Aorta (tissue), 5 donors: ENCODE measurements around the gene DYNC1I1. TPM values are rescaled to one million over a fixed set of nuclear protein-coding genes. Genes with fewer than 3 reads are reported as not detected.
"Not testable (repeated sequence)": the region's sequence is repeated elsewhere in the genome, so short reads cannot be mapped to it uniquely, and the experiment has no call there.

Experiments used
- ATAC-seq: fragments of 200-7000 bp; cut with Tn5 transposase; one replicate; pipeline ENCODE4 v1.9.1; 2022; ENCODE audit warnings: moderate library complexity; ENCODE audit not compliant: low FRiP score
- DNase-seq, 2 donors: peaks; one replicate each; pipeline ENCODE4 v3.0.0-alpha.2; 2020
- H3K27ac ChIP-seq, 2 donors: one replicate each; pipeline ENCODE4 v1.5.1; 2013; ENCODE audit warnings: low read length in 2 of 2, mild to moderate bottlenecking in 2 of 2, moderate library complexity in 2 of 2, control low read depth in 1 of 2, inconsistent platforms in 1 of 2, low read depth in 1 of 2
- H3K27me3 ChIP-seq, 2 donors: one replicate each; pipeline ENCODE4 v1.6.1; 2013; ENCODE audit warnings: control low read depth in 1 of 2, low read length in 1 of 2, mild to moderate bottlenecking in 1 of 2, moderate library complexity in 1 of 2; ENCODE audit not compliant: insufficient read depth in 2 of 2, control insufficient read depth in 1 of 2
- H3K36me3 ChIP-seq, 2 donors: one replicate each; pipeline ENCODE4 v1.6.1; 2013; ENCODE audit warnings: control low read depth in 1 of 2, low read length in 1 of 2, mild to moderate bottlenecking in 1 of 2; ENCODE audit not compliant: insufficient read depth in 2 of 2, control insufficient read depth in 1 of 2
- H3K4me1 ChIP-seq, 2 donors: one replicate each; pipeline ENCODE4 v1.6.1; 2013; ENCODE audit warnings: low read length in 2 of 2, control low read depth in 1 of 2, mild to moderate bottlenecking in 1 of 2, moderate library complexity in 1 of 2; ENCODE audit not compliant: insufficient read depth in 2 of 2, control insufficient read depth in 1 of 2
- H3K4me3 ChIP-seq, 2 donors: one replicate each; pipeline ENCODE4 v1.5.1; 2013; ENCODE audit warnings: low read length in 2 of 2, control low read depth in 1 of 2, mild to moderate bottlenecking in 1 of 2
- H3K9me3 ChIP-seq: one replicate; pipeline ENCODE4 v1.6.1; 2013; ENCODE audit warnings: mild to moderate bottlenecking, low read length; ENCODE audit not compliant: control insufficient read depth
- WGBS, 2 donors: extraction: QIAGEN DNeasy Blood & Tissue Kit; methylation state at CpG; one replicate each; pipeline ENCODE4 v1.1.7; 2013; 5-methylcytosine and 5-hydroxymethylcytosine counted together
- intact Hi-C, 2 donors: fragments of 100-400 bp; cut with DNase I; formaldehyde crosslinking; loops; one replicate each; pipeline versions ENCODE4 v1.14.2 to v1.15.0; 2022
- polyA plus RNA-seq, 2 donors: library from polyadenylated mRNA; stranded (reverse); fragments of 200-250 nt; gene quantifications; one replicate each; pipeline ENCODE4 v1.2.3, GENCODE V29; 2013
- total RNA-seq, 2 donors: library from RNA; stranded (reverse); fragmentation: NEBNext Ultra II Directional; extraction: Animal tissue kit (Norgen Biotek cat#: 25700); gene quantifications; one replicate each; pipeline ENCODE4 v1.2.1, GENCODE V29; 2021
- donor health status: healthy with polysubstance abuse.
- donor health status: Bipolar disorder and iron deficiency.
- donor health status: DM: no; HTN: no; CAD: no.
- donor health status: DM: no; HTN: no; CAD: no.
- donor health status: DM: yes; HTN: yes; CAD: no.

Gene DYNC1I1
- total and polyA plus RNA-seq, 4 donors: 7.4 to 13.3 (median 11.3) TPM

GRCh38 chr7:95944867-95945266, 172.5 kb downstream of the DYNC1I1 start:
- H3K36me3 ChIP-seq, H3K4me3 ChIP-seq, ATAC-seq, H3K27ac ChIP-seq, intact Hi-C loops, H3K9me3 ChIP-seq, H3K4me1 ChIP-seq, H3K27me3 ChIP-seq, DNase-seq: not testable (repeated sequence)
- no CpG with 5 or more reads among the region's 1 CpG for WGBS, 2 donors

DNA sequence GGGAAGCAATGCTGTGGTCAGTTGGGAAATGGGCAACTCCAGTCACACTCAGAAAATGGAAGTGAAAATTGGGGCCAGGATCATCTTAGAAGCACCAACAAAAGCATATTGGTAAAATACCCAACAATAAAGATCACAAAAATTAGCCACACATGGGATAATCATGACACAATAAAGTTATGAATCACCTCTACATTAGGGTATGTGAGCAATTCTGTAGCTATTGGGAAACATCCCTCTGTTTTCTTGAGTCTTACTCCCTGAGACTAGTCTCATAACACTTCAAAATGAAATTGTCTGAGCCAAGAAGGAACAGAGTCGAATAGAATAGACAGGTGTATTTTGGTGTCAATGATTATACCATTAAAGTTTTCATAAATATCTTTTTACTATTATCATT, 178.3 kb downstream of the DYNC1I1 start:
- WGBS, 2 donors: 93 to 97% methylated on average over 1 of the region's 1 CpG
- DNase-seq (no peak), ATAC-seq (no peak)
- no peaks in the 10 kb centered on the region for H3K36me3 ChIP-seq
- intact Hi-C loops: no loop called here
- H3K9me3 ChIP-seq: no peaks in the 10 kb centered on the region
- no peak overlapping the region for H3K4me3 ChIP-seq
- H3K4me1 ChIP-seq: no peaks in the 10 kb centered on the region
- H3K27me3 ChIP-seq: no peaks in the 10 kb centered on the region
- H3K27ac ChIP-seq: no peak overlapping the region

- WGBS, 2 donors: 86 to 88% methylated on average over 5 of the region's 5 CpGs
- Histone ChIP-seq H3K4me1 (no peaks in the 10 kb centered on the region), H3K4me3 (no peak overlapping the region), H3K36me3 (no peaks in the 10 kb centered on the region), H3K9me3 (no peaks in the 10 kb centered on the region), H3K27ac (no peak overlapping the region), H3K27me3 (no peaks in the 10 kb centered on the region)
- DNase-seq (no peak), ATAC-seq (no peak)
- intact Hi-C loops: no loop called here
Observed at GRCh38 chr7:95951531-95951930, 179.2 kb downstream of the DYNC1I1 start.

- H3K27me3 ChIP-seq: no peaks in the 10 kb centered on the region
- intact Hi-C loops: no loop called here
- H3K4me3 ChIP-seq: no peak overlapping the region
- H3K4me1 ChIP-seq: no peaks in the 10 kb centered on the region
- H3K27ac ChIP-seq: no peak overlapping the region
- H3K9me3 ChIP-seq: no peaks in the 10 kb centered on the region
- 84 to 85% methylated on average over 8 of the region's 8 CpGs for WGBS, 2 donors
- DNase-seq (no peak), ATAC-seq (no peak)
- no peaks in the 10 kb centered on the region for H3K36me3 ChIP-seq
Observed at GRCh38 chr7:95951997-95952795, 179.8 kb downstream of the DYNC1I1 start.

GRCh38 chr7:95952851-95953250, 180.5 kb downstream of the DYNC1I1 start:
- no peak overlapping the region for H3K4me3 ChIP-seq

DNA sequence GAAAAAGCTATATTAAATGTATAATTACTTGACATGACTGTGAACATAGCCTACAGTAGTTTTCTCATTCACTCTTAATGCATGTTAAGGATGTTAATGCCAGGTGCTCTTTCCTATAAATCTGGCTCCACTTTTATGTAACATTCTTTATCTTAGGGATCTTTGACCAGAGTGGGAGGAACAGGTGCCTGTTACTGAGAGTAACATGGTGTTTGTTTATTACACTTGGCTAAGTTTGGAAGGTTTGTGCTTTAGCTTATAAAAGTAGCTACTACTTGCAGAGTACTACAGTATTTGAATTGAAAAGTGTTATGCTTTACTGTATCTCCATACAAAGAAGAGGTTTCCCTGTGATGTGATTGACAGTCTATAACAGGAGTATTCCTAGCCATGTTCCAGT, 183.4 kb downstream of the DYNC1I1 start:
- Histone ChIP-seq H3K9me3 (no peaks in the 10 kb centered on the region), H3K36me3 (no peaks in the 10 kb centered on the region), H3K27ac (no peak overlapping the region), H3K27me3 (no peaks in the 10 kb centered on the region), H3K4me3 (no peak overlapping the region), H3K4me1 (no peaks in the 10 kb centered on the region)
- intact Hi-C loops: no loop called here
- no peak for ATAC-seq
- no peak for DNase-seq

More at GRCh38 chr7:95952851-95953250, 180.5 kb downstream of the DYNC1I1 start:
- DNase-seq (no peak), ATAC-seq (no peak)
- no peaks in the 10 kb centered on the region for H3K9me3 ChIP-seq
- H3K36me3 ChIP-seq: no peaks in the 10 kb centered on the region
- WGBS, 2 donors: 63 to 64% methylated on average over 1 of the region's 1 CpG
- no peaks in the 10 kb centered on the region for H3K27me3 ChIP-seq
- intact Hi-C loops: no loop called here
- H3K4me1 ChIP-seq: no peaks in the 10 kb centered on the region
- no peak overlapping the region for H3K27ac ChIP-seq

DNA sequence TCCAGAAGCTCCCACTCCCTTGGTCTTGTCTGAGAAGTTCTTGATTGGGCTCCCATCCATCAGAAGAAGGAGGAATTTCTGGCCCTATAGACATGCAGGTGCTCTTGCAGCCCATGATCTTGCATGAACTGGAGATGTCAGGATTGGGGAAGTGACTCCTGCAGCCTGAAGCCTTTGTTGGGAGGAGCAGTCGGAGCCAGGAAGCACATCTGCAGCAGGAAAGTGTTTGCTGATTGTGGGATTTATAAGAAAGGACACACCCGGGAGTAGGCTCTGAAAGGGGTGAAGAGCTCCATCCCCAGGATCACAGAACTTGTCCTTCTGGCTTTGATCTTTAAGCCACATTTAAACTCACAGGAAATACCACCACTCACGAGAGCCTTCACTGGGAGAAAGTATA, 185.2 kb downstream of the DYNC1I1 start:
- no peak for ATAC-seq
- 63 to 74% methylated on average over 3 of the region's 3 CpGs for WGBS, 2 donors
- no peak overlapping the region for H3K4me3 ChIP-seq
- intact Hi-C loops: no loop called here
- DNase-seq: no peak
- no peaks in the 10 kb centered on the region for H3K9me3 ChIP-seq
- H3K36me3 ChIP-seq: no peaks in the 10 kb centered on the region
- no peak overlapping the region for H3K27ac ChIP-seq
- H3K27me3 ChIP-seq: no peaks in the 10 kb centered on the region
- no peaks in the 10 kb centered on the region for H3K4me1 ChIP-seq

DNA sequence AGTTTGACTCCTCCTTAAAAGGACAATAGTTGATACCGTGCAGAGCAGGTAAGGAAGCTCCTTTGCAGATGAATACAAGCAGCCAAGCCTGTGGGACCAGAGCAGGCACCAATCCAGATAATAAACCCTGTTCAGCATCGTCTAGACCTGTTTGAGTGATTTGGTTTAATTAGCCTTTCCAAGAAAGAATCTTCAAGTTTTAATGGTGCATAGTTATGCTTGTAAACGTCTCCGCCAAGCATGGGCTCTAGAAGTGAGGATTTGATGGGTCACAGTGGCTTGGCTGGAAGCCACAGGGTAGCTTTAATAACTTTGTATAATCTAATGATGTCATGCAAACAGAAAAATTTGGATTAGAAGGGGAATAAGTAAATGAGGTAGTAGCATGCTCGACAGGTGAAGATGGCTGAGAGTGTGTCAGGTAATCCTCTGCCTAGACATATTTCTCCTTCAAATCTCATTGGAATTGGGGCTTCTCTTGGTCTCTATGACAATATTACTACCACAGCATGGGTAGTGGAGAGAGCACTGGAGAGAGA, 188.4 kb downstream of the DYNC1I1 start:
- no peak for ATAC-seq
- intact Hi-C loops: no loop called here

GRCh38 chr7:95963446-95963990, 191.2 kb downstream of the DYNC1I1 start:
- 8 to 24% methylated on average over 1 of the region's 1 CpG for WGBS, 2 donors
- Histone ChIP-seq H3K27me3 (no peaks in the 10 kb centered on the region), H3K9me3 (no peaks in the 10 kb centered on the region), H3K4me1 (no peaks in the 10 kb centered on the region), H3K36me3 (peaks cover 0 to 2% of the 10 kb centered on the region in 2 donors), H3K4me3 (no peak overlapping the region), H3K27ac (no peak overlapping the region)
- DNase-seq: no peak
- intact Hi-C loops: no loop called here
- ATAC-seq: no peak

More for the DNA sequence above, 188.4 kb downstream of the DYNC1I1 start:
- Histone ChIP-seq H3K9me3 (no peaks in the 10 kb centered on the region), H3K4me3 (no peak overlapping the region), H3K4me1 (no peaks in the 10 kb centered on the region), H3K27ac (no peak overlapping the region), H3K36me3 (no peaks in the 10 kb centered on the region), H3K27me3 (no peaks in the 10 kb centered on the region)
- WGBS, 2 donors: 83% methylated on average over 5 of the region's 5 CpGs
- no peak for DNase-seq
